ENCODE data around the gene ALDH3B1.

The ALDH3B1 gene

GRCh38 chr11:68013611-68014156 is 3.6 kb downstream of the ALDH3B1 start:
- in situ Hi-C loops (cut with MboI; ENCODE audit: low sequenced_read_pairs): no loop called here

GRCh38 chr11:68014157-68014946 is 4.2 kb downstream of the ALDH3B1 start:
- in situ Hi-C loops (cut with MboI; ENCODE audit: low sequenced_read_pairs): no loop called here

GRCh38 chr11:68014947-68015447 is 4.9 kb downstream of the ALDH3B1 start:
- in situ Hi-C loops (cut with MboI; ENCODE audit: low sequenced_read_pairs): no loop called here

GRCh38 chr11:68015467-68015866 is 5.3 kb downstream of the ALDH3B1 start:
- in situ Hi-C loops (cut with MboI; ENCODE audit: low sequenced_read_pairs): no loop called here

- in situ Hi-C loops (cut with MboI; ENCODE audit: low sequenced_read_pairs): no loop called here
Measured at GRCh38 chr11:68016161-68016903, 6.2 kb downstream of the ALDH3B1 start.

- in situ Hi-C loops (cut with MboI; ENCODE audit: low sequenced_read_pairs): no loop called here
Measured at GRCh38 chr11:68016904-68017817, 7.0 kb downstream of the ALDH3B1 start.

GRCh38 chr11:68017980-68018729 is 8.0 kb downstream of the ALDH3B1 start:
- in situ Hi-C loops (cut with MboI; ENCODE audit: low sequenced_read_pairs): no loop called here

- in situ Hi-C loops (cut with MboI; ENCODE audit: low sequenced_read_pairs): no loop called here
Measured at GRCh38 chr11:68018730-68019190, 8.6 kb downstream of the ALDH3B1 start.

GRCh38 chr11:68019486-68019885 is 9.4 kb downstream of the ALDH3B1 start:
- in situ Hi-C loops (cut with MboI; ENCODE audit: low sequenced_read_pairs): no loop called here

- in situ Hi-C loops (cut with MboI; ENCODE audit: low sequenced_read_pairs): no loop called here
Measured at GRCh38 chr11:68020575-68020974, 10.4 kb downstream of the ALDH3B1 start.

GRCh38 chr11:68021167-68021787 is 11.2 kb downstream of the ALDH3B1 start:
- in situ Hi-C loops (cut with MboI; ENCODE audit: low sequenced_read_pairs): no loop called here

GRCh38 chr11:68022531-68022930 is 12.4 kb downstream of the ALDH3B1 start:
- in situ Hi-C loops (cut with MboI; ENCODE audit: low sequenced_read_pairs): no loop called here

GRCh38 chr11:68024508-68024907 is 14.4 kb downstream of the ALDH3B1 start:
- in situ Hi-C loops (cut with MboI; ENCODE audit: low sequenced_read_pairs): no loop called here

GRCh38 chr11:68025047-68025446 is 14.9 kb downstream of the ALDH3B1 start:
- in situ Hi-C loops (cut with MboI; ENCODE audit: low sequenced_read_pairs): no loop called here

GRCh38 chr11:68026391-68027105 is 16.4 kb downstream of the ALDH3B1 start:
- in situ Hi-C loops (cut with MboI; ENCODE audit: low sequenced_read_pairs): no loop called here

GRCh38 chr11:68027667-68028066 is 17.5 kb downstream of the ALDH3B1 start:
- in situ Hi-C loops (cut with MboI; ENCODE audit: low sequenced_read_pairs): no loop called here

- in situ Hi-C loops (cut with MboI; ENCODE audit: low sequenced_read_pairs): no loop called here
Measured at GRCh38 chr11:68028802-68029545, 18.8 kb downstream of the ALDH3B1 start.
